ENCODE results near the gene PLEKHG4B.

Gene PLEKHG4B

GRCh38 chr5:181160-181559 is 89.2 kb downstream of the PLEKHG4B start:
- Histone ChIP-seq H2AFZ (ENCODE audit: low read depth, low read length) (no peak overlapping the region), H3K4me1 (ENCODE audit: insufficient read depth, low read length) (no peaks in the 10 kb centered on the region), H3K27me3 (ENCODE audit: insufficient read depth, low read length, poor library complexity) (peaks cover 3% of the 10 kb centered on the region), H3K79me2 (ENCODE audit: insufficient read depth, low read length) (no peaks in the 10 kb centered on the region), H3K9ac (ENCODE audit: low read depth, low read length) (no peak overlapping the region), H3K9me3 (ENCODE audit: insufficient read depth, low read length, severe bottlenecking) (no peaks in the 10 kb centered on the region), H3K27ac (ENCODE audit: low read length) (no peak overlapping the region), H3K4me3 (ENCODE audit: low read depth in 1 of 2, low read length in 2 of 2) (no peak overlapping the region), H4K20me1 (ENCODE audit: insufficient read depth, low read length) (no peaks in the 10 kb centered on the region), H3K4me2 (ENCODE audit: insufficient read depth, low read length) (no peak overlapping the region), H3K36me3 (ENCODE audit: insufficient read depth, low read length) (no peaks in the 10 kb centered on the region)
- ATAC-seq (ENCODE audit: insufficient read depth, low read depth), result no peak
- DNase-seq, result no peak
- no peak for TF ChIP-seq EZH2 (IDR thresholded peaks at IDR 0.05; ENCODE audit: borderline replicate concordance, low read depth, low read length, severe bottlenecking)
- TF ChIP-seq, protein P1, sequence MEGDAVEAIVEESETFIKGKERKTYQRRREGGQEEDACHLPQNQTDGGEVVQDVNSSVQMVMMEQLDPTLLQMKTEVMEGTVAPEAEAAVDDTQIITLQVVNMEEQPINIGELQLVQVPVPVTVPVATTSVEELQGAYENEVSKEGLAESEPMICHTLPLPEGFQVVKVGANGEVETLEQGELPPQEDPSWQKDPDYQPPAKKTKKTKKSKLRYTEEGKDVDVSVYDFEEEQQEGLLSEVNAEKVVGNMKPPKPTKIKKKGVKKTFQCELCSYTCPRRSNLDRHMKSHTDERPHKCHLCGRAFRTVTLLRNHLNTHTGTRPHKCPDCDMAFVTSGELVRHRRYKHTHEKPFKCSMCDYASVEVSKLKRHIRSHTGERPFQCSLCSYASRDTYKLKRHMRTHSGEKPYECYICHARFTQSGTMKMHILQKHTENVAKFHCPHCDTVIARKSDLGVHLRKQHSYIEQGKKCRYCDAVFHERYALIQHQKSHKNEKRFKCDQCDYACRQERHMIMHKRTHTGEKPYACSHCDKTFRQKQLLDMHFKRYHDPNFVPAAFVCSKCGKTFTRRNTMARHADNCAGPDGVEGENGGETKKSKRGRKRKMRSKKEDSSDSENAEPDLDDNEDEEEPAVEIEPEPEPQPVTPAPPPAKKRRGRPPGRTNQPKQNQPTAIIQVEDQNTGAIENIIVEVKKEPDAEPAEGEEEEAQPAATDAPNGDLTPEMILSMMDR (IDR thresholded peaks at IDR 0.05; ENCODE audit: borderline replicate concordance, extremely low read depth, low read length, poor library complexity, severe bottlenecking), result no peak

DNA sequence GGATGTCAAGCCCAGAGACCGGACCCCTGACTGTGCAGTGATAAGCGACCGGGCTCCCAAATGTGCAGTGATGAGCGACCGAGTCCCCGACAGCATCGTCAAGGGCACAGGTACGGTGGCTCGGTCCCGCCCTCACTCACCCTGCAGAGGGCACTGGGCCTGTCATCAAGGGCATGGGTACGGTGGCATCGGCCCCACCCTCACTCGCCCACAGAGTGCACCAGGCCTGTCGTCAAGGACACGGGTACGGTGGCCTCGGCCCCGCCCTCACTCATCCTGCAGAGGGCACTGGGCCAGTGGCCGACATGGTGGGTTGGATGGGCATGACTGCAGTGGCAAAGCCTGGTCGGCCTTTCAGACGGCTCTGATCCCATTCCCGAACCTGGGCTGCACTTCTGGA is 89.6 kb downstream of the PLEKHG4B start:
- no peak overlapping the region for H3K9ac ChIP-seq (ENCODE audit: low read depth, low read length)

DNA sequence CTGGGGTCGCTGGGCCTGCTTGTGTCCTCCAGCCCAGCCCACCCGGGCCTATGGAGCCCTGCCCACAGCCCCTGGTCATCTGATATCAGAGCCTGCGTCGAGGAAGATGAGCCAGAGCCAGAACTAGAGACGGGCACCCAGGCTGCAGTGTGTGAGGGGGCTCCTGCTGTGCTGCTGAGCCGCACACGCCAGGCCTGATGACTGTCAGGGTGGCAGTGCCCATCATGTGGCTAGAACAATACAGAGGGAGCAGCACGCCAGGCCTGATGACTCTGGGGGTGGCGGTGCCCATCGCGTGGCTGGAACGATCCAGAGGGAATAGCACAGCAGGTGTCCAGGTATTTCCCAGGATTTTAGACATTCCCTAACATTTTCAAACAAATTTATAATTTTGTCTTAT is 90.2 kb downstream of the PLEKHG4B start:
- no peak for DNase-seq
- Histone ChIP-seq H3K9ac (ENCODE audit: low read depth, low read length) (no peak overlapping the region), H3K4me2 (ENCODE audit: insufficient read depth, low read length) (no peak overlapping the region)

More for the DNA sequence above, 89.6 kb downstream of the PLEKHG4B start:
- Histone ChIP-seq H3K36me3 (ENCODE audit: insufficient read depth, low read length) (no peaks in the 10 kb centered on the region), H3K9me3 (ENCODE audit: insufficient read depth, low read length, severe bottlenecking) (no peaks in the 10 kb centered on the region), H4K20me1 (ENCODE audit: insufficient read depth, low read length) (no peaks in the 10 kb centered on the region), H3K27me3 (ENCODE audit: insufficient read depth, low read length, poor library complexity) (peaks cover 3% of the 10 kb centered on the region), H3K27ac (ENCODE audit: low read length) (no peak overlapping the region), H3K4me2 (ENCODE audit: insufficient read depth, low read length) (no peak overlapping the region), H2AFZ (ENCODE audit: low read depth, low read length) (no peak overlapping the region), H3K4me1 (ENCODE audit: insufficient read depth, low read length) (no peaks in the 10 kb centered on the region), H3K79me2 (ENCODE audit: insufficient read depth, low read length) (no peaks in the 10 kb centered on the region), H3K4me3 (ENCODE audit: low read depth in 1 of 2, low read length in 2 of 2) (no peak overlapping the region)
- DNase-seq (no peak), ATAC-seq (ENCODE audit: insufficient read depth, low read depth) (no peak)
- no peak for TF ChIP-seq EZH2 (IDR thresholded peaks at IDR 0.05; ENCODE audit: borderline replicate concordance, low read depth, low read length, severe bottlenecking)
- TF ChIP-seq, protein P1 (IDR thresholded peaks at IDR 0.05; ENCODE audit: borderline replicate concordance, extremely low read depth, low read length, poor library complexity, severe bottlenecking), result no peak

More for the DNA sequence above, 90.2 kb downstream of the PLEKHG4B start:
- no peak for ATAC-seq (ENCODE audit: insufficient read depth, low read depth)
- no peak overlapping the region for H3K27ac ChIP-seq (ENCODE audit: low read length)
- no peaks in the 10 kb centered on the region for H3K79me2 ChIP-seq (ENCODE audit: insufficient read depth, low read length)
- H3K4me3 ChIP-seq (ENCODE audit: low read depth in 1 of 2, low read length in 2 of 2), result no peak overlapping the region
- H3K36me3 ChIP-seq (ENCODE audit: insufficient read depth, low read length), result no peaks in the 10 kb centered on the region
- H2AFZ ChIP-seq (ENCODE audit: low read depth, low read length), result no peak overlapping the region
- TF ChIP-seq, protein P1 (IDR thresholded peaks at IDR 0.05; ENCODE audit: borderline replicate concordance, extremely low read depth, low read length, poor library complexity, severe bottlenecking), result no peak
- H3K9me3 ChIP-seq (ENCODE audit: insufficient read depth, low read length, severe bottlenecking), result no peaks in the 10 kb centered on the region
- H3K27me3 ChIP-seq (ENCODE audit: insufficient read depth, low read length, poor library complexity), result peaks cover 3% of the 10 kb centered on the region
- no peaks in the 10 kb centered on the region for H3K4me1 ChIP-seq (ENCODE audit: insufficient read depth, low read length)
- H4K20me1 ChIP-seq (ENCODE audit: insufficient read depth, low read length), result 0 out of 2 replicates have a peak, but pooled peaks cover 3% of the 10 kb centered on the region
